ENCODE measurements around the gene SPRYD3.
"Not testable (repeated sequence)": the region's sequence is repeated elsewhere in the genome, so short reads cannot be mapped to it uniquely, and the experiment has no call there.

The SPRYD3 gene

GRCh38 chr12:53113136-53113705, 34.0 kb upstream of the SPRYD3 start:
- TF ChIP-seq, protein P1, sequence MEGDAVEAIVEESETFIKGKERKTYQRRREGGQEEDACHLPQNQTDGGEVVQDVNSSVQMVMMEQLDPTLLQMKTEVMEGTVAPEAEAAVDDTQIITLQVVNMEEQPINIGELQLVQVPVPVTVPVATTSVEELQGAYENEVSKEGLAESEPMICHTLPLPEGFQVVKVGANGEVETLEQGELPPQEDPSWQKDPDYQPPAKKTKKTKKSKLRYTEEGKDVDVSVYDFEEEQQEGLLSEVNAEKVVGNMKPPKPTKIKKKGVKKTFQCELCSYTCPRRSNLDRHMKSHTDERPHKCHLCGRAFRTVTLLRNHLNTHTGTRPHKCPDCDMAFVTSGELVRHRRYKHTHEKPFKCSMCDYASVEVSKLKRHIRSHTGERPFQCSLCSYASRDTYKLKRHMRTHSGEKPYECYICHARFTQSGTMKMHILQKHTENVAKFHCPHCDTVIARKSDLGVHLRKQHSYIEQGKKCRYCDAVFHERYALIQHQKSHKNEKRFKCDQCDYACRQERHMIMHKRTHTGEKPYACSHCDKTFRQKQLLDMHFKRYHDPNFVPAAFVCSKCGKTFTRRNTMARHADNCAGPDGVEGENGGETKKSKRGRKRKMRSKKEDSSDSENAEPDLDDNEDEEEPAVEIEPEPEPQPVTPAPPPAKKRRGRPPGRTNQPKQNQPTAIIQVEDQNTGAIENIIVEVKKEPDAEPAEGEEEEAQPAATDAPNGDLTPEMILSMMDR (IDR thresholded peaks at IDR 0.05; ENCODE audit: low read depth, low read length): no peak
- no peaks in the 10 kb centered on the region for H3K36me3 ChIP-seq
- no peaks in the 10 kb centered on the region for H3K27me3 ChIP-seq
- H3K9me3 ChIP-seq: no peaks in the 10 kb centered on the region
- no peak overlapping the region for H3K4me3 ChIP-seq (ENCODE audit: low read depth, low read length)
- no peak for DNase-seq
- no peaks in the 10 kb centered on the region for H3K4me1 ChIP-seq

- H3K27me3 ChIP-seq; H3K4me1 ChIP-seq; H3K4me3 ChIP-seq (ENCODE audit: low read depth, low read length); DNase-seq; H3K9me3 ChIP-seq; H3K36me3 ChIP-seq: not testable (repeated sequence)
These were observed 33.2 kb upstream of the SPRYD3 start for GRCh38 chr12:53112431-53112830.

DNA sequence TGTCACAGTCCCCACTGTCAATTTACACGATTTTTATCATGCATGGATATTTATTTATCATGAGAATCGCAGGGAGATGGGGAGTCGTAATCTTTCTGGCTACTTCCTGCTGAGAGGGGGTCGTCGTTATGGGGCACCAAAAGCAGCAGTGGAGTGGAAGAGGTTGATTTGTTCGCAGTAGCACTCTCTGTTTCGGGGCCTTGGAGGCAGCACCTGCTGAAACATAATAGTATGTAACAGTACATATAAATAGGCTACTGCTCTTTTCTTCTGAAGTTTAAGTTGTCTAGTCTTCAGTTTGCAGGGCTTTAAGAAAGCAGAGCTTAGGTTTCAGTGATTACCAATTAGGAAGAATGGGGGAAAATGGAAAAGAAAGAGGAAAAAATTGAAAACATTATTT, 27.9 kb upstream of the SPRYD3 start:
- Histone ChIP-seq H3K4me1 (no peaks in the 10 kb centered on the region), H3K4me3 (ENCODE audit: low read depth, low read length) (no peak overlapping the region), H3K27me3 (no peaks in the 10 kb centered on the region), H3K36me3 (no peaks in the 10 kb centered on the region), H3K9me3 (no peaks in the 10 kb centered on the region)
- TF ChIP-seq, protein P1 (IDR thresholded peaks at IDR 0.05; ENCODE audit: low read depth, low read length): no peak
- no peak for DNase-seq

GRCh38 chr12:53105712-53106439, 26.7 kb upstream of the SPRYD3 start:
- Histone ChIP-seq H3K36me3 (no peaks in the 10 kb centered on the region), H3K9me3 (no peaks in the 10 kb centered on the region), H3K4me3 (ENCODE audit: low read depth, low read length) (no peak overlapping the region), H3K27me3 (no peaks in the 10 kb centered on the region), H3K4me1 (no peaks in the 10 kb centered on the region)
- DNase-seq: no peak
- TF ChIP-seq, protein P1 (IDR thresholded peaks at IDR 0.05; ENCODE audit: low read depth, low read length): no peak

GRCh38 chr12:53105256-53105655, 26.1 kb upstream of the SPRYD3 start:
- DNase-seq: no peak

GRCh38 chr12:53103860-53104305, 24.7 kb upstream of the SPRYD3 start:
- TF ChIP-seq, protein P1 (IDR thresholded peaks at IDR 0.05; ENCODE audit: low read depth, low read length): no peak
- DNase-seq: no peak
- no peak overlapping the region for H3K4me3 ChIP-seq (ENCODE audit: low read depth, low read length)
- H3K9me3 ChIP-seq: no peaks in the 10 kb centered on the region
- H3K36me3 ChIP-seq: no peaks in the 10 kb centered on the region
- H3K4me1 ChIP-seq: peaks cover 5% of the 10 kb centered on the region
- no peaks in the 10 kb centered on the region for H3K27me3 ChIP-seq

More at GRCh38 chr12:53105256-53105655, 26.1 kb upstream of the SPRYD3 start:
- Histone ChIP-seq H3K9me3 (no peaks in the 10 kb centered on the region), H3K27me3 (no peaks in the 10 kb centered on the region), H3K4me3 (ENCODE audit: low read depth, low read length) (no peak overlapping the region), H3K36me3 (no peaks in the 10 kb centered on the region), H3K4me1 (no peaks in the 10 kb centered on the region)
- TF ChIP-seq, protein P1 (IDR thresholded peaks at IDR 0.05; ENCODE audit: low read depth, low read length): no peak
